HG03175 (cell line): ENCODE measurements around the gene DLG3.
"Not testable (repeated sequence)": the region's sequence is repeated elsewhere in the genome, so short reads cannot be mapped to it uniquely, and the experiment has no call there.

Source experiments
- ATAC-seq: cut with Tn5 transposase; IDR thresholded peaks from one replicate; pipeline ENCODE4 v1.9.1; 2021; ENCODE audit warnings: mild to moderate bottlenecking, moderate library complexity; ENCODE audit not compliant: unreplicated experiment

Gene DLG3

DNA sequence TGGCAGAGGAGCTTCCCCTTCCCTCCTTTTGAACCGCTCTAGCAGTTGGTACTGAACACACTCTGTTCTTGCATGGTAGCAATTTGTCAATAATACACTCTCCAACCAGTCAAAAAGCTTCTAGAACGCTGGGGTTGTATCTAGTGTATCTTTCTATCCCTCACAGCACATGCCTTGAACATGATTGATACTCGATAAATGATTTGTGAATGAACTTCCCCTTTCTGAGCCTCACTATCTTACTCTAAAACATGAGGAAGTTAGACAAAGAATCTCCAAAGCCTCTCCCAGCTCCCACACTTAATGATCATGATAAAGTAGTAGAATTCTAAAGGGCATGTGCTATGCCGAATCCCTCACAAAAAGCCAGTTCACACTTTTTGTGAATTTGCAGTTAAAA lies 64.4 kb downstream of the DLG3 start:
- ATAC-seq, result no peak

DNA sequence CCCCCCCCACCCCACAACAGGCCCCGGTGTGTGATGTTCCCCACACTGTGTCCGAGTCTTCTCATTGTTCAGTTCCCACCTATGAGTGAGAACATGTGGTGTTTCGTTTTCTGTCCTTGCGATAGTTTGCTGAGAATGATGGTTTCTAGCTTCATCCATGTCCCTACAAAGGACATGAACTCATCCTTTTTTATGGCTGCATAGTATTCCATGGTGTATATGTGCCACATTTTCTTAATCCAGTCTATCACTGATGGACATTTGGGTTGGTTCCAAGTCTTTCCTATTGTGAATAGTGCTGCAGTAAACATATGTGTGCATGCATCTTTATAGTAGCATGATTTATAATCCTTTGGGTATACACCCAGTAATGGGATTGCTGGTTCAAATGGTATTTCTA lies 70.6 kb downstream of the DLG3 start:
- ATAC-seq, result not testable (repeated sequence)

DNA sequence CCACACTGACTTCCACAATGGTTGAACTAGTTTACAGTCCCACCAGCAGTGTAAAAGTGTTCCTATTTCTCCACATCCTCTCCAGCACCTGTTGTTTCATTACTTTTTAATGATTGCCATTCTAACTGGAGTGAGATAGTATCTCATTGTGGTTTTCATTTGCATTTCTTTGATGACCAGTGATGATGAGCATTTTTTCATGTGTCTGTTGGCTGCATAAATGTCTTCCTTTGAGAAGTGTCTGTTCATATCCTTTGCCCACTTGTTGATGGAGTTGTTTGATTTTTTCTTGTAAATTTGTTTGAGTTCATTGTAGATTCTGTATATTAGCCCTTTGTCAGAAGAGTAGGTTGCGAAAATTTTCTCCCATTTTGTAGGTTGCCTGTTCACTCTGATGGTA lies 71.1 kb downstream of the DLG3 start:
- not testable (repeated sequence) for ATAC-seq

DNA sequence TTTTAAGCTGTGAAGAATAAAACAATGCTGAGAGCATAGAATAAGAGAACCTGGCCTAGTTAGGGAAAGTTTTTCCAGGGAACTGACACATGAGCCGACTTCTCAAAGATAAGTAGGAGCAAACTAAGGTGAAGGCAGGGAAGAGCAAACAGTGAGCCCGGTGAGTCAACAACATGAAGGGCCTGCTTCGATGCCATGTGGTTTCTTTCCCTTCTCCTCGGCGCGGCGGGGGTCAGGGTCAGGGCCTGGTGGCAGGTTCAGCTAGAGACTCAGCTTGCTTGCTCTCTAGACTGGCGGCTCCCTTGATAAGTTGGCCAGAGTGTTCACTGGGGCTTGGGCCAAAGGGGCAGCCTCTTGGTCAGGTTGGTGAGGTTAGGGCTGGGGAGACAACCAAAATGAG lies 81.1 kb downstream of the DLG3 start:
- ATAC-seq, result no peak

DNA sequence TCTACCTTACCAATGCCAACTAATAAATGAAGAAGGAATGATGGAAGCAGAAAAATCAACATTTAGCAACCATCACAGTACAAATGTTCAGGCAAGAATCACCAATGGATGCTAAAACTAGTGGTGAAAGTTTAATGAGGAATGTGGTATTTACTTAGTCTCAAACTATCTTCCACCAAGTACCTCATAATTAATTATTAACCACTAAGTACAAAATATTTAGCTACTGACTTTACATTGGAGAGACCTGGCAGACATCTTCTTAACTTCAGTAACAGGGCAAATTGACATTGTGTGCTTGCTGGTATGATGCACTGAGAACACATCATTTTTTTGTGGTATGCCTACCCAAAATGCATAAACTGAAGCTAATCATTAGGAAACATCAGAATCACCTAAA lies 82.4 kb downstream of the DLG3 start:
- peak; percentile 41 for ATAC-seq

DNA sequence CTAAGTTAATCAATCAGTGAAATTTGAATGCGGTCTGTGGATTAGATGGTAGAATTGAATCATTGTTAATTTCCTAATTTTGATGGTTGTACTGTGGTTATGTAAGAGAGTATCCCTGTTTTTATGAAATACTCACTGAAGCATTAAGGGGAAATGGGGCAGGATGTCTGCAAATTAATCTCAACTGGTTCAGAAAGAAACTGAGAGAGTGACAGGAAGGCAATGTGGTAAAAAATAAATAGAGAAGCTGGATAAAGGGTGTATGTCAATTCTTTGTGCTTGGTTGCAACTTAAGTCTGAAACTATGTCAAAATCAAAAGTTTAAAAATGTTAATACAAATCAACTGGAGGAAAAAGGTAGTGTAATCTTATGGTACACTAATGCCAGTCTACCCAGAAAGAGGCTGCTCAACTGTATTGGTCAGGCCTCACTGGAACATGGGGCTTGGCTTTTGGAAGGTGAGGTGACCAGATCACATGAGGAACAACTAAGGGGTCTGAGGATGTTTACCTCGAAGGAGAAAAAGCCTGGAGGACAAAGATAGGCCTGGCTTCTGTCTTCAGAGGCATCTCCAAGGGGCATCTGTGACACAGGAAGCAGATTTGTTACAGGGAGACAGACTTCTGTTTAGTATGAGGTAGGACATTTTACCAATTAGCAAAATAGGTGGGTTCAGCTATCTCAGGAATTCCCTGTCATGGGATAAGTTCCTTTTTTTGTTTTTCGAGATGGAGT lies 83.1 kb downstream of the DLG3 start:
- no peak for ATAC-seq

DNA sequence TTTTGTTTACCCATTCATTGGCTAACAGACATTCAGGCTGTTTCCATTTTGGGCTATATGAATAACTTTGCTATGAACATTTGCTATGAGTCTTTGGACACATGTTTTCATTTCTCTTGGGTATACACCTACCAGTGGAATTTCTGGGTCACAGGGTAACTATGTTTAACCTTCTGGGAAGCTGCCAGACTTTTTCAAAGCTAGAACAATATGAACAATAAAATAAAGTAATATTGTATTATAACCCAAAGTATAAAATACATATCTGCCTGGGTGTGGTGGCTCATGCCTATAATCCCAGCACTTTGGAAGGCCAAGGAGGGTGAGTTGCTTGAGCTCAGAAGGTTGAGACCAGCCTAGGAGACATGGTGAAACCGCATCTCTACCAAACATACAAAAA lies 90.6 kb downstream of the DLG3 start:
- no peak for ATAC-seq

DNA sequence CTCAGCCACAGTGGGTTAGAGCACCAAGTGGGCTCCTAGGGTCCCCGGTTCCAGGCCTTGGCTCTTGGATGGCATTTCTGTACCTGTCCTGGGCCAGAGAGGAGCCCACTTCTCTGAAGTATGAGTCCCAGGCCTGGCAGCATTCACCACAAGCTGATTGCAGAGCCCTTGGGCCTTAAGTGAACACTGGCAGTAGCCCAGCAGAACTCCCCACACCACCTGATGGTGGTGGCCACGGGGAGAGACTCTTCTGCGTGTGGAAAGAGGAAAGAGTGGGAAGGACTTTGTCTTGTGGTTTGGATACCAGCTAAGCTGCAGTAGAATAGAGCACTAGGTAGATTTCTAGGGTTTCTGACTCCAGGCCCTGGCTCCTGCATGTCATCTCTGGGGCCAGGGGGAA lies 104.8 kb downstream of the DLG3 start:
- no peak for ATAC-seq

DNA sequence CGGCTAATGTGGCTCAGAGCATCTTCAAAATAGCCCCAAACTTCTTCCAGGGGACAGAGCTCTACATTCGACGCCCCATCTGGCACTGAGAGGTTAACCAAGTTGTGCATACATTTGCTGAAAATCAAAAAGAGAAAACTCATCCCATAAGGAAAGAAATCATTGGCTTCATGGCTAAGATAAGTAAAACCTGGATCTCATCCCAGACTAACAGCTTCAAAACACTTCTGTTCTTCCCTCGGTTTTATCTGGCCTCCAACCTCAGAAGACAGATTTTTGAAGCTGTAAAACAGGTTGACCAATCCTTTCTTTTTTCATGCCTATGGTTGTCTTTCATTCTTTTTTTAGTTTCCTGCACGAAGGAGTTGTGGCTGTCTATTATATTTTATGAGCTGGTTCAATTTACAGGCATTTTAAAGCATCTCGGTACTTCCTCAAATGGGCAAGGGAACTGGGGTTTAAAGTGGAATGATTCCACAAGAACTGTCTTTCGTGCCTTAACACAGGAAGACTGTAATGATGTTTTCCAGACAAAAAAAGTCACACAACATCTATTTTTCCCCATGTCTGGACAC lies 107.6 kb downstream of the DLG3 start:
- ATAC-seq, result no peak

DNA sequence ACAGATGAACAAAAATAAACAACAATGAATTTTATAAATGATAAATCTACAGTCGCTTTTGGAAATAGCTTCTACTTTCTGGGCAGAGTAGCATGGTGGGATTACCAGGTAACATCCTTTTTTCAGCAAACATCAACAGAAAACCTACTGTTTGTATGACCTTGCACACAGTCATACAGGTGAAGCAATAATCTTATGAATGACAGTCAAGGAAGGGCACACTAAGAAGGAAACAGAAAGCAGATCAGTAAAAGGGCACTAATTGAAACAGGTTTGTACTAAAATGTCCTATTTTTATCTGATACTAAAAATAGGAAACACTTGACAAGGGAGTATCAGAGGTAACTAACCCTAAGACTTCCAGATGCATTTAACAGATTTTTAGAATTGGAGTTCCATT lies 108.9 kb downstream of the DLG3 start:
- ATAC-seq, result no peak

DNA sequence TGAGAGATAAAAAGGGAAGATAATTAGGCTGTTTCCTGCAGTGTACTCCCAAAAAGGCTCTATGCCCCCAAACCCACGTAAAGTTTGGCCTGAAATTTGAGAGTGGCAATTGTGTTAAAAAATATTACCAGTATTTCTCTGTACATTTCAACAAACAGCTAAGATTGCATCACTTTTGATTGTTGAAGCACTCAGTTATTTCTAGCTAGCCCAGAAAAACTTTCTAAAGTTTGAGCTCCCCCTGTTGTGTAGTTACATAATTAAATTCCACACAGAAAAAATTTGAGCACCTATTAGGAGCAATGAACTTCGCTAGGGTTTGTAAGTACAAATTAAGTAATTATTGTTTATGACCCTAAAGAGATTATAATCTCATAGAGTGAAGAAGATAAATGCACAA lies 109.4 kb downstream of the DLG3 start:
- ATAC-seq, result no peak

DNA sequence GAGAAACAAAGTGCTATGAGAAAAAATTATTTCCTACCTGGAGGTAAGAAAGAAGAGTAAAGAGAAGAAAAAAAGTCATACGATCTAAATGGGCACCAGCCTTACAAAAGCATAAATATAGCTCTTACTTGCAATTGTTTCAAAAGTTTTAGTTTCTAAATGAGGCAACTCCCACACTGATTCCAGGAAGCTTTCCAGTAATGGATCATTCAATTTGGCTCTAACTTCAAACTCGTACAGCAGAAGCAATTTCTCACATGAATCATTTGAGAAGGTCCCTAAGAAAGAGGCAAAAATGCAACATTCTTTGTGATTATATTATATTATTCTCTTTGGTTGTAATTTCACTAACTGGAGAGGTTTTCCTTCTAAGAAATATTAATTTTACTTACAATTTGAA lies 109.9 kb downstream of the DLG3 start:
- no peak for ATAC-seq

DNA sequence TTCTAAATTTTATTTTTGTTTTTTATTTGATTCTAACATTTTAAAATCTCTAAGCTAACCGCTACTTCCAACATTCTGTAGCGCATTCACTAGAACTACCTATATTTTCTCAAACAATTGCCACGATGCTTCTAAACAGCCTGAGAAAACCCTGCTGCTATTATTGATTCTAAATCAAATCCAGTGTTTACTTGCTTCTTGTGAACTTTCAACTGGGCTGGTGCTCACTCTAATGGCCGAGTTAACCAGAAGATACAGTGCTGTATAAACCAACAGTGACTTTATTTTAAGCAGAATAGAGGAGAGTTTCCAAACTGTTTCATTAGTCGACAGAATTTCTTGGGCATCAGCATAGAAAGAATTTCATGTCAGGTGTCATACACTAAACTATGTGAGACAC lies 110.3 kb downstream of the DLG3 start:
- no peak for ATAC-seq
